ENCODE results near the gene BPIFB3. TPM values are rescaled to one million over a fixed set of nuclear protein-coding genes. Genes with fewer than 3 reads are reported as not detected.

Gene BPIFB3
- total and polyA plus RNA-seq, 2 of the 13 experiments (the other 11 are each of a cell fraction or from before 2014, with no cell fraction given), result 0.09 TPM; not detected in 1

DNA sequence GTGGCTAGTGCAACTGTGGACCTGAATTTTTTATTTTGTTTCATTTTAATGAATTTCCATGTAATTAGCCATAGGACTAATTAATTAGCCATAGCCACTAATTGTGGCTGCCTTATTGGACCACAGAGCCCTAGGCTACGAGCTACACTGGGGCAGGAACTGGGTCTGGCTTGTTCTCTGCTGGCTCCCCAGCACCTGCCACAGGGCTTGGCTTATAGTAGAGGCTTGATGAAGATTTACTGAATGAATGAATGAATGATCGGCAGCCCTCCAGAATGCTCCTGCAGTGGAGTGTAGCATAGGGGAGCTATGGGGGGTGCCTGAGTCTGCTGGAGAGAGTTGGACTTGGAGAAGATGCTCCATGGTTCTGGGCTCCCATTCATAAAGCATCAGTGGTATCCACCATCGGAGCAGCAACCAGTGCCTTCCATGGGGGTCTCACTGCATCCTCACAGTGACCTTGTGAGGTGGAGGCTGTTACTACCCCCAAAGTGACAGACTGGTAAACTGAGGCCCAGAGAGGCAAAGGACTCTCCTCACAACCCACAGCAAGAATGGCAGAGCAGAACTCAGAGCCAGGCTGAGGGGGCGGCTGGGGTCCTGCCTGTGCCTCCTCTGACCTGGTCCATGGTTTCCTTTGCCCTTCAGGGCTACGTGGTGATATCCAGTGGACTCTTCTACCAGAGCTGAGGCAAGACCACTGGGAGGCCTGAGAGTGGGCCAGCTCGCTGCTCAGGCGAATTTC is 30.8 kb upstream of the BPIFB3 start (continued):
- no peak for TF ChIP-seq ZNF670 (CRISPR knock-in tag; IDR thresholded peaks at IDR 0.05; ENCODE audit: borderline replicate concordance)
- TF ChIP-seq, protein P1, sequence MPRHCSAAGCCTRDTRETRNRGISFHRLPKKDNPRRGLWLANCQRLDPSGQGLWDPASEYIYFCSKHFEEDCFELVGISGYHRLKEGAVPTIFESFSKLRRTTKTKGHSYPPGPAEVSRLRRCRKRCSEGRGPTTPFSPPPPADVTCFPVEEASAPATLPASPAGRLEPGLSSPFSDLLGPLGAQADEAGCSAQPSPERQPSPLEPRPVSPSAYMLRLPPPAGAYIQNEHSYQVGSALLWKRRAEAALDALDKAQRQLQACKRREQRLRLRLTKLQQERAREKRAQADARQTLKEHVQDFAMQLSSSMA (CRISPR knock-in tag; IDR thresholded peaks at IDR 0.05), result 0 out of 2 replicates have a peak, but pooled peaks have one; percentile 46
- no peak for TF ChIP-seq ERF (CRISPR knock-in tag; IDR thresholded peaks at IDR 0.05)
- TF ChIP-seq NFATC3 (CRISPR knock-in tag; IDR thresholded peaks at IDR 0.05), result no peak
- peak; percentile 46; the same call in 1 of the 2 replicates for TF ChIP-seq POLR2AphosphoS5 (IDR thresholded peaks at IDR 0.05; ENCODE audit: low read depth, low read length)
- no peak for TF ChIP-seq ZNF546 (CRISPR knock-in tag; conservative IDR thresholded peaks at IDR 0.05)
- TF ChIP-seq ARID2 (CRISPR knock-in tag; IDR thresholded peaks at IDR 0.05; ENCODE audit: borderline replicate concordance), result no peak
- TF ChIP-seq PRDM15 (CRISPR knock-in tag; IDR thresholded peaks at IDR 0.05), result no peak
- TF ChIP-seq ZNF687 (CRISPR knock-in tag; IDR thresholded peaks at IDR 0.05), result peak; percentile 34; the same call in 1 of the 2 replicates
- TF ChIP-seq POLR2G (IDR thresholded peaks at IDR 0.05; ENCODE audit: low read depth, low read length), result peak; percentile 65
- no peak for TF ChIP-seq ZNF772 (CRISPR knock-in tag; IDR thresholded peaks at IDR 0.05)
- no peak for TF ChIP-seq GLI4 (CRISPR knock-in tag; IDR thresholded peaks at IDR 0.05; ENCODE audit: borderline replicate concordance)
- TF ChIP-seq HIVEP1 (CRISPR knock-in tag; IDR thresholded peaks at IDR 0.05), result no peak
- no peak for TF ChIP-seq TCF7L2 (IDR thresholded peaks at IDR 0.05; ENCODE audit: low read depth, low read length)
- no peak for TF ChIP-seq SNAPC4 (CRISPR knock-in tag; IDR thresholded peaks at IDR 0.05)
